HCT116 (cell line): ENCODE measurements around the gene RNF220. TPM values are rescaled to one million over a fixed set of nuclear protein-coding genes. Genes with fewer than 3 reads are reported as not detected.

Experiments
- ATAC-seq: fragments of 200-7000 bp; cut with Tn5 transposase; 2 replicates; pipeline ENCODE4 v1.9.1; 2020; ENCODE audit warnings: mild to moderate bottlenecking, moderate library complexity
- BruUV-seq: library from RNA; stranded (reverse); fragments of 400-500 nt; replicated peaks from 2 replicates; lab custom pipeline; 2021; lab: Mats Ljungman, UMichigan
- CTCF ChIA-PET: fragments of 300-600 bp; sonication (Branson Sonifier 250); formaldehyde crosslinking; loops from one replicate; lab custom pipeline; 2021; ENCODE audit warnings: antibody characterized with exemption; lab: Charles Lee
- POLR2A ChIA-PET: fragments of 300-600, 350-600 bp; sonication (Branson Sonifier 250); formaldehyde crosslinking; loops from one replicate; lab custom pipeline; 2021; ENCODE audit warnings: antibody characterized with exemption; lab: Charles Lee
- RAD21 ChIA-PET, 2 experiments: fragments of 300-600 bp; sonication (Branson Sonifier 250); formaldehyde crosslinking; loops; one replicate each; lab custom pipeline; 2023; ENCODE audit warnings: low total read pairs in 2 of 2; ENCODE audit not compliant: uncharacterized antibody in 2 of 2, unreplicated experiment in 2 of 2, low non-redundant PET in 1 of 2; lab: Charles Lee
- DNase-seq: peaks from one replicate; pipeline ENCODE4 v3.0.0-alpha.2; 2010; ENCODE audit warnings: low read depth, low spot score
- H2AFZ ChIP-seq: fragments of 200-600 bp; shearing (Covaris generic), sonication (generic); 2 replicates; pipeline ENCODE4 v1.6.1; 2017; ENCODE audit warnings: low read depth, mixed run types, mixed read lengths, antibody characterized with exemption, low read length; ENCODE audit not compliant: poor library complexity, severe bottlenecking
- H3K27ac ChIP-seq: 2 replicates; pipeline ENCODE4 v1.5.1; 2012; ENCODE audit warnings: low read depth, low read length
- H3K27me3 ChIP-seq: fragments of 200-600 bp; sonication (generic); 2 replicates; pipeline ENCODE4 v1.6.1; 2016; ENCODE audit warnings: mixed run types, low read length, mixed read lengths; ENCODE audit not compliant: insufficient read depth
- H3K36me3 ChIP-seq, 2 experiments: fragments of 200-500 bp in 1 of 2; fragments of 200-600 bp in 1 of 2; sonication (Bioruptor generic) in 1 of 2; sonication (generic) in 1 of 2; 2 replicates each; pipeline versions ENCODE4 v1.5.1 to v1.6.1; 2014 to 2016; ENCODE audit warnings: low read length in 2 of 2, inconsistent platforms in 1 of 2, mixed read lengths in 1 of 2, mixed run types in 1 of 2; ENCODE audit not compliant: insufficient read depth in 2 of 2, control insufficient read depth in 1 of 2
- H3K4me1 ChIP-seq, 2 experiments: fragments of 200-600 bp in 1 of 2; sonication (generic) in 1 of 2; 2 replicates each; pipeline versions ENCODE4 v1.5.1 to v1.6.1; 2012 to 2017; ENCODE audit warnings: low read length in 2 of 2, inconsistent platforms in 1 of 2, mild to moderate bottlenecking in 1 of 2, mixed read lengths in 1 of 2, mixed run types in 1 of 2, moderate library complexity in 1 of 2; ENCODE audit not compliant: insufficient read depth in 2 of 2, control insufficient read depth in 1 of 2
- H3K4me2 ChIP-seq: fragments of 200-600 bp; sonication (generic); 2 replicates; pipeline ENCODE4 v1.6.1; 2017; ENCODE audit warnings: mixed run types, low read length, mixed read lengths
- H3K4me3 ChIP-seq, 2 experiments: fragments of 200-600 bp in 1 of 2; sonication (generic) in 1 of 2; replicated peaks in 1 of 2; 2 replicates each; pipeline ENCODE4 v1.5.1; 2011 to 2016; ENCODE audit warnings: low read length in 2 of 2, control low read depth in 1 of 2, low read depth in 1 of 2, mild to moderate bottlenecking in 1 of 2, mixed read lengths in 1 of 2, mixed run types in 1 of 2
- H3K79me2 ChIP-seq: fragments of 200-600 bp; sonication (generic); 2 replicates; pipeline ENCODE4 v1.6.1; 2017; ENCODE audit warnings: mild to moderate bottlenecking, mixed run types, low read length, moderate library complexity, mixed read lengths; ENCODE audit not compliant: insufficient read depth
- H3K9ac ChIP-seq: fragments of 200-600 bp; sonication (generic); 2 replicates; pipeline ENCODE4 v1.6.1; 2016; ENCODE audit warnings: low read length, mixed read lengths
- H3K9me2 ChIP-seq: fragments of 200-600 bp; sonication (generic), shearing (Covaris generic); 2 replicates; pipeline ENCODE4 v1.6.1; 2017; ENCODE audit warnings: mixed run types, mild to moderate bottlenecking, moderate library complexity; ENCODE audit not compliant: insufficient read depth
- H3K9me3 ChIP-seq, 2 experiments: fragments of 200-500 bp in 1 of 2; fragments of 200-600 bp in 1 of 2; sonication (Bioruptor generic) in 1 of 2; sonication (generic) in 1 of 2; 2 replicates each; pipeline ENCODE4 v1.6.1; 2014 to 2017; ENCODE audit warnings: low read length in 2 of 2, mixed read lengths in 2 of 2, inconsistent platforms in 1 of 2, low read depth in 1 of 2, mild to moderate bottlenecking in 1 of 2, mixed run types in 1 of 2, moderate library complexity in 1 of 2; ENCODE audit not compliant: control insufficient read depth in 1 of 2, insufficient read depth in 1 of 2
- H4K20me1 ChIP-seq: fragments of 200-600 bp; sonication (generic), shearing (Covaris generic); 2 replicates; pipeline ENCODE4 v1.6.1; 2017; ENCODE audit warnings: mixed run types, mild to moderate bottlenecking, moderate library complexity; ENCODE audit not compliant: insufficient read depth
- CBX3 ChIP-seq: IDR thresholded peaks from 2 replicates; pipeline ENCODE4 v1.6.1; 2012; ENCODE audit warnings: low read depth
- CTCF ChIP-seq, 3 experiments: fragments of 200-600 bp in 1 of 3; sonication (generic) in 1 of 3; IDR thresholded peaks in 2 of 3; conservative IDR thresholded peaks in 1 of 3; 2 replicates each; pipeline ENCODE4 v1.5.1; 2012 to 2017; ENCODE audit warnings: low read depth in 2 of 3, low read length in 2 of 3, antibody characterized with exemption in 1 of 3, borderline replicate concordance in 1 of 3, control low read depth in 1 of 3, mild to moderate bottlenecking in 1 of 3, mixed read lengths in 1 of 3, mixed run types in 1 of 3, moderate library complexity in 1 of 3; ENCODE audit not compliant: insufficient read depth in 1 of 3
- ELF1 ChIP-seq: IDR thresholded peaks from 2 replicates; pipeline ENCODE4 v1.6.1; 2012; ENCODE audit warnings: low read depth, borderline replicate concordance
- EZH2 ChIP-seq: fragments of 200-600 bp; sonication (generic); IDR thresholded peaks from 2 replicates; pipeline ENCODE4 v1.6.1; 2017; ENCODE audit warnings: antibody characterized with exemption, mixed run types
- EZH2phosphoT487 ChIP-seq: fragments of 200-600 bp; IDR thresholded peaks from 2 replicates; pipeline ENCODE4 v1.6.1; 2018; ENCODE audit warnings: antibody characterized with exemption, borderline replicate concordance
- POLR2A ChIP-seq: IDR thresholded peaks from 2 replicates; pipeline ENCODE4 v1.7.0; 2011; ENCODE audit warnings: borderline replicate concordance; ENCODE audit not compliant: insufficient read depth, insufficient read length; ENCODE audit errors: extremely low read depth
- RAD21 ChIP-seq: IDR thresholded peaks from 2 replicates; pipeline ENCODE4 v1.6.1; 2012; ENCODE audit warnings: low read depth, mild to moderate bottlenecking
- REST ChIP-seq: IDR thresholded peaks from 2 replicates; pipeline ENCODE4 v1.6.1; 2012; ENCODE audit warnings: low read depth
- SIN3A ChIP-seq: IDR thresholded peaks from 2 replicates; pipeline ENCODE4 v1.6.1; 2012; ENCODE audit warnings: low read depth
- TCF7L2 ChIP-seq: IDR thresholded peaks from 2 replicates; pipeline ENCODE4 v1.7.0; 2011; ENCODE audit warnings: borderline replicate concordance, inconsistent platforms; ENCODE audit not compliant: insufficient read depth, insufficient read length; ENCODE audit errors: extremely low read depth
- YY1 ChIP-seq: IDR thresholded peaks from 2 replicates; pipeline ENCODE4 v1.6.1; 2011; ENCODE audit warnings: low read length, low read depth, moderate library complexity, mild to moderate bottlenecking; ENCODE audit not compliant: insufficient replicate concordance; ENCODE audit errors: extremely low read depth
- ZBTB33 ChIP-seq: IDR thresholded peaks from 2 replicates; pipeline ENCODE4 v1.6.1; 2011; ENCODE audit warnings: mild to moderate bottlenecking, low read length, moderate library complexity; ENCODE audit not compliant: insufficient replicate concordance; ENCODE audit errors: extremely low read depth
- ZNF274 ChIP-seq: fragments of 200-500 bp; sonication (Bioruptor generic); IDR thresholded peaks from 2 replicates; pipeline ENCODE4 v1.6.1; 2014; ENCODE audit warnings: mild to moderate bottlenecking, low read depth, low read length, inconsistent platforms
- intact Hi-C: fragments of 100-400 bp; cut with micrococcal nuclease; formaldehyde crosslinking; loops from 2 replicates; pipeline ENCODE4 v1.10.0; 2022
- total RNA-seq: library from RNA; stranded (reverse); gene quantifications from one replicate; pipeline ENCODE4 v1.2.1, GENCODE V29; 2021; ENCODE audit not compliant: unreplicated experiment

RNF220 gene
- total RNA-seq, 1 experiment from 2014 or later = 84.5 TPM

- TF ChIP-seq ZBTB33 (no peak), CBX3 (no peak), TCF7L2 (no peak)
These were observed 295.5 kb downstream of the RNF220 start (continued) for GRCh38 chr1:44700573-44700972.

GRCh38 chr1:44701141-44701573, 296.1 kb downstream of the RNF220 start:
- Histone ChIP-seq H3K9me2 (no peaks in the 10 kb centered on the region), H4K20me1 (no peaks in the 10 kb centered on the region), H3K9ac (no peak overlapping the region), H3K36me3 (no peaks in the 10 kb centered on the region), H3K9me3 (no peaks in the 10 kb centered on the region), H3K27me3 (no peaks in the 10 kb centered on the region), H3K4me2 (no peak overlapping the region), H3K79me2 (no peaks in the 10 kb centered on the region), H3K4me1 (peaks cover 9 to 18% of the 10 kb centered on the region in 2 experiments), H3K27ac (no peak overlapping the region), H2AFZ (no peak overlapping the region), H3K4me3 (no peak overlapping the region)
- ChIA-PET RAD21 (no interaction called here), CTCF (interaction anchor here (0.6 kb wide), 1 partner anchor 55 kb away, joined by 3 read pairs; no protein-coding TSS in a partner anchor), POLR2A (interaction anchor here (1.0 to 1.8 kb wide), 3 partner anchors 20 to 29 kb away, joined by 3 to 5 read pairs (median 4); no protein-coding TSS in a partner anchor)
- DNase-seq = no peak
- TF ChIP-seq ZNF274 (no peak), EZH2 (no peak), EZH2phosphoT487 (no peak), REST (no peak), ZBTB33 (no peak), SIN3A (no peak), ELF1 (no peak), YY1 (no peak), POLR2A (no peak), RAD21 (no peak), CBX3 (no peak), CTCF (IDR thresholded peaks at IDR 0.05 in 2 of 3, conservative IDR thresholded peaks at IDR 0.05 in 1 of 3; ENCODE audit: borderline replicate concordance in 1 of 3, insufficient read depth in 1 of 3, low read depth in 2 of 3, low read length in 2 of 3) (no peak)
- ATAC-seq = no peak
- intact Hi-C loops = no loop called here
- no TSS peak for BruUV-seq
